Activated CD8-positive, alpha-beta T cell treated with anti-CD3 and anti-CD28 coated beads for 36 hours (primary cell): ENCODE data around the gene CAMK2G. TPM values are rescaled to one million over a fixed set of nuclear protein-coding genes. Genes with fewer than 3 reads are reported as not detected.

Experiments used
- ATAC-seq: fragments of 200-7000 bp; cut with Tn5 transposase; one replicate; pipeline ENCODE4 v1.10.0; 2021; ENCODE audit warnings: mild to moderate bottlenecking, moderate library complexity
- CTCF ChIA-PET: fragments of 350-600 bp; sonication (Branson Sonifier 250); formaldehyde crosslinking; loops from one replicate; lab custom pipeline; 2021; ENCODE audit warnings: antibody characterized with exemption; lab: Charles Lee
- POLR2A ChIA-PET: fragments of 350-600 bp; sonication (Branson Sonifier 250); formaldehyde crosslinking; loops from one replicate; lab custom pipeline; 2021; ENCODE audit warnings: antibody characterized with exemption; lab: Charles Lee
- DNase-seq: peaks from one replicate; pipeline ENCODE4 v3.0.0-alpha.2; 2020
- H3K27ac Mint-ChIP-seq: one replicate; pipeline ENCODE4 v1.8.0; 2021; ENCODE audit warnings: mild to moderate bottlenecking, mixed read lengths
- H3K27me3 Mint-ChIP-seq: one replicate; pipeline ENCODE4 v1.8.0; 2021; ENCODE audit warnings: mixed read lengths
- H3K36me3 Mint-ChIP-seq: one replicate; pipeline ENCODE4 v1.8.0; 2021; ENCODE audit warnings: low read depth, mixed read lengths
- H3K4me1 Mint-ChIP-seq: one replicate; pipeline ENCODE4 v1.8.0; 2021; ENCODE audit warnings: low read depth, mixed read lengths
- H3K4me3 Mint-ChIP-seq: one replicate; pipeline ENCODE4 v1.8.0; 2021; ENCODE audit warnings: mild to moderate bottlenecking, moderate library complexity, mixed read lengths
- H3K9me3 Mint-ChIP-seq: one replicate; pipeline ENCODE4 v1.8.0; 2021; ENCODE audit warnings: mixed read lengths
- CTCF ChIP-seq: fragments of 200-600 bp; IDR thresholded peaks from one replicate; pipeline ENCODE4 v1.8.0; 2022; ENCODE audit warnings: antibody characterized with exemption, mild to moderate bottlenecking
- intact Hi-C: fragments of 100-400 bp; cut with micrococcal nuclease; formaldehyde crosslinking; loops from one replicate; pipeline ENCODE4 v1.10.0; 2022
- total RNA-seq, 2 experiments: library from RNA; stranded (reverse); gene quantifications; one replicate each; pipeline ENCODE4 v1.2.3, GENCODE V29; 2021

CAMK2G gene
- total RNA-seq, 2 experiments from 2014 or later: 17.8 to 18.5 TPM

- intact Hi-C loops: no loop called here
- no peak for TF ChIP-seq CTCF
- POLR2A ChIA-PET: no interaction called here
- peaks cover 15% of the 10 kb centered on the region for H3K36me3 Mint-ChIP-seq
- no peak overlapping the region for H3K4me3 Mint-ChIP-seq
- H3K27ac Mint-ChIP-seq: no peak overlapping the region
- H3K9me3 Mint-ChIP-seq: no peaks in the 10 kb centered on the region
- no peak for ATAC-seq
- peaks cover 6% of the 10 kb centered on the region for H3K4me1 Mint-ChIP-seq
- no peaks in the 10 kb centered on the region for H3K27me3 Mint-ChIP-seq
- CTCF ChIA-PET: interaction anchor here (1.0 to 3.1 kb wide), 6 partner anchors 34 to 180 kb away, joined by 3 to 15 read pairs (median 4); no protein-coding TSS in a partner anchor
- no peak for DNase-seq
Observed at GRCh38 chr10:73814896-73815718, 59.2 kb downstream of the CAMK2G start.

GRCh38 chr10:73814276-73814895 lies 60.0 kb downstream of the CAMK2G start:
- ATAC-seq (no peak), DNase-seq (no peak)
- intact Hi-C loops: no loop called here
- Mint-ChIP-seq H3K27me3 (no peaks in the 10 kb centered on the region), H3K36me3 (peaks cover 21% of the 10 kb centered on the region), H3K27ac (no peak overlapping the region), H3K9me3 (no peaks in the 10 kb centered on the region), H3K4me1 (peaks cover 12% of the 10 kb centered on the region), H3K4me3 (no peak overlapping the region)
- no peak for TF ChIP-seq CTCF
- ChIA-PET POLR2A (no interaction called here), CTCF (interaction anchor here (1.0 to 3.1 kb wide), 3 partner anchors 35 to 65 kb away, joined by 3 to 15 read pairs (median 10); no protein-coding TSS in a partner anchor)

GRCh38 chr10:73813333-73813732 lies 61.0 kb downstream of the CAMK2G start:
- no peak for ATAC-seq
- intact Hi-C loops: no loop called here
- no peak for TF ChIP-seq CTCF
- DNase-seq: no peak
- CTCF ChIA-PET: interaction anchor here (1.8 to 2.8 kb wide), 2 partner anchors 36 to 127 kb away, joined by 6 to 10 read pairs; no protein-coding TSS in a partner anchor
- Mint-ChIP-seq H3K9me3 (no peaks in the 10 kb centered on the region), H3K4me1 (peaks cover 22% of the 10 kb centered on the region), H3K4me3 (no peak overlapping the region), H3K36me3 (peaks cover 30% of the 10 kb centered on the region), H3K27ac (no peak overlapping the region), H3K27me3 (no peaks in the 10 kb centered on the region)
- POLR2A ChIA-PET: interaction anchor here (1.0 kb wide), 1 partner anchor 44 kb away, joined by 3 read pairs; no protein-coding TSS in a partner anchor

DNA sequence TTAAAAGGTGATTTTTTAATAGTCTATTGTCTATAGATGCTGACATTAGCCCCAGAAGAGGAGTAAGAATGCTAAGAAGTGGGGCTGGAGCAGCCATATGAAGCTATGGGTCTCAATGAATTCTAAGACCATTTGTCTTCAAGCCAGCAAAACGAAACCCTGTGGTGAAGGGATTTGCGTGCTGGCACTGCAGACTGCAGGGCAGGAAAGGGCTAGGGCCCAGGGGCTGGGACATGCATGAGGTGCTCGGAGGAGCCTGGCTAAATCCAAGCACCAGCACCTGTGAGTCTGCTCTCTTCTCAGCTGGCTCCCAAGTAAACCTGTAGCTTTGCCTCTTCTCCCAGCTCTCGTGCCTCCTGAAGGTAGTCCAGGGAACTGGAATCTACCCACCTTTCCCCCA lies 61.7 kb downstream of the CAMK2G start:
- CTCF ChIA-PET: interaction anchor here (1.8 kb wide), 1 partner anchor 128 kb away, joined by 6 read pairs; no protein-coding TSS in a partner anchor
- Mint-ChIP-seq H3K27ac (peak overlapping the region; percentile 69), H3K4me3 (peak overlapping the region; percentile 26)

More for the DNA sequence above, 61.7 kb downstream of the CAMK2G start:
- peaks cover 35% of the 10 kb centered on the region for H3K36me3 Mint-ChIP-seq
- ATAC-seq: no peak
- POLR2A ChIA-PET: interaction anchor here (0.6 to 1.3 kb wide), 5 partner anchors 9 to 44 kb away, joined by 3 read pairs; partner anchors contain the start of gene ZSWIM8
- no peak for TF ChIP-seq CTCF
- H3K27me3 Mint-ChIP-seq: no peaks in the 10 kb centered on the region
- H3K4me1 Mint-ChIP-seq: peaks cover 28% of the 10 kb centered on the region
- intact Hi-C loops: no loop called here
- DNase-seq: no peak
- no peaks in the 10 kb centered on the region for H3K9me3 Mint-ChIP-seq
